ENCODE measurements around the gene GRPR.
"Not testable (repeated sequence)": the region's sequence is repeated elsewhere in the genome, so short reads cannot be mapped to it uniquely, and the experiment has no call there.

The GRPR gene

GRCh38 chrX:16172391-16172790 is 49.0 kb downstream of the GRPR start:
- no peak for DNase-seq (ENCODE audit: low read depth, low spot score)
- H3K27ac ChIP-seq, result no peak overlapping the region

- H3K27ac ChIP-seq, result no peak overlapping the region
- DNase-seq (ENCODE audit: low read depth, low spot score), result no peak
Measured at GRCh38 chrX:16175329-16176061, 52.1 kb downstream of the GRPR start.

DNA sequence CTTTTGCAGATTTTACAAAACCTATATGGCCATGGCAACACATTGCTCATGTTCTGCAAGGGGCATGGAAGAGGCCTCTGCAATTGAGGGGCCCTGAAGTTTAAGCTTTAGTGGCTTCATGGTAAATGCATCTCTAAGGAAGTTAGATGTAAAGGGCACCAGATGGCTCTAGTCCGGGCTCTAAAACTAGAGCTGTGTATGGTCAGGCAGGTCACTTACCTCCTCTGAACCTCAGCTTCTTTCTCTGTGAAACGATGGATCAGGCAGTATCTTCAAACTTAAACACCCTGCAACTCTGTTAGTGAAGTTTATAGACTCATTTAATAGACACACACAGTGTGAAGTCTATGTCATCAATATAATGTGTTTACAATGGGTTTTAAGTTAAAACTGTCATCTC is 53.9 kb downstream of the GRPR start:
- no peak for DNase-seq (ENCODE audit: low read depth, low spot score)
- no peak overlapping the region for H3K27ac ChIP-seq

DNA sequence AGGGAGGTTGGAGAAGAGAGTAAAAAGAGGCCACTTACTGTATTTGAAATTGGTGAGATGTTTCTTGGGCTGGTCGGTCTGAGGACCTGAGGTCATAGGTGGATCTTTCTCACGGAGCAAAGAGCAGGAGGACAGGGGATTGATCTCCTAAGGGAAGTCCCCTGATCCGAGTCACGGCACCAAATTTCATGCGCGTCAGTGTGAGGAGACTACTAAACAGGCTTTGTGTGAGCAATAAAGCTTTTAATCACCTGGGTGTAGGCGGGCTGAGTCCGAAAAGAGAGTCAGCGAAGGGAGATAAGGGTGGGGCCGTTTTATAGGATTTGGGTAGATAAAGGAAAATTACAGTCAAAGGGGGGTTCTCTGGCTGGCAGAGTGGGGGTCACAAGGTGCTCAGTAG is 60.5 kb downstream of the GRPR start:
- H3K27ac ChIP-seq; DNase-seq (ENCODE audit: low read depth, low spot score): not testable (repeated sequence)

- DNase-seq (ENCODE audit: low read depth, low spot score), result no peak
- H3K27ac ChIP-seq, result no peak overlapping the region
Measured at GRCh38 chrX:16185725-16186136, 62.4 kb downstream of the GRPR start.

- no peak overlapping the region for H3K27ac ChIP-seq
Measured at GRCh38 chrX:16186380-16187007, 63.1 kb downstream of the GRPR start.

DNA sequence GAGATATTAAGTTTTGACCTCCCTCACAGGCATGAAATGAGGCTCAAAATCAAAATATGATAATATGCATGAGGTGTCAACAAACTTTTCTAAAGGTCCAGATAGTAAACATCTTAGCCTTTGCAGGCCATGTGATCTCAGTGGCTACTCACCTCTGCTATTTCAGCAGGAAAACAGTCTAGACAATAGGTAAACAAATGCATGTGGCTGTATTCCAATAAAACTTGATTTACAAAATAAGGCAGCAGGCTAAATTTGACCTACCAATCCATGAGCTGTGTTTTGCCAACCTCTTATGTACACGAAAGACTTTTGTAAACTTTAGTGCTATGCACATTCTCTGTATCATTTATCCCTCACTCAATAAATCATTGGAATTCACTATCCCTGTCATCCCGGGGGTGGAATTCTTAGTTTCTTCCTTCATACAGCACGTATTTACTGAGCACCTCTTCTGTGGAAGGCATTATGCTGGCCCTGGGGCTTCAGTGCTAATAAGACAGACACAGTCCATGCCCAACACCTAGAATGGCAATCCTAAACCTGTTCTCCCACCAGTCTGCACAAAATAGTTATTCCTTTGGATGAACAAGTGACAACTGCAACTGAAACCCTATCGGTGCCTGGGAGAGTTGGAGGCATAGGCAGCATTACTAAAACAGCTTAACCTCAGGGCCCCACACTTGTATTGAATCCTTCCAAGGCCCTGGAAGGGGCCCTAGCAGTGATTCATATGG is 63.8 kb downstream of the GRPR start:
- H3K27ac ChIP-seq, result no peak overlapping the region
- no peak for DNase-seq (ENCODE audit: low read depth, low spot score)

More at GRCh38 chrX:16186380-16187007, 63.1 kb downstream of the GRPR start:
- DNase-seq (ENCODE audit: low read depth, low spot score), result no peak

DNA sequence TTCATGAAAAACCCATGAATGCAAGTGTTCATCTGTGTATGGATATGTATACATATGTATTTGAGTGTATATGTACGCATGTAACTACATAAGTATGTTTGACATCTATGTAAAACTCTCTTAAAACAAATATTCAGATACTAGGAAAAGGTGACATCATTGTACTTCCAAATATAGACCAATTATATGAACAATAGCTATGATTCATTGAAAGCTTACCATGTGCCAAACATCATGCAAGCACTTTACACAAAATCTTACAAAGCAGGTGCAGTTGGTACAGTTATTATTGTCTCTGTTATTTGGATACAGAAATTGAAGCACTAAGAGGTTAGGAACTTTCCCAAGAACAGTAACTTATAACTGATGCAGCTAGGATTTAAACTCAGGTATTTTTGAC is 65.3 kb downstream of the GRPR start:
- no peak overlapping the region for H3K27ac ChIP-seq
- no peak for DNase-seq (ENCODE audit: low read depth, low spot score)

DNA sequence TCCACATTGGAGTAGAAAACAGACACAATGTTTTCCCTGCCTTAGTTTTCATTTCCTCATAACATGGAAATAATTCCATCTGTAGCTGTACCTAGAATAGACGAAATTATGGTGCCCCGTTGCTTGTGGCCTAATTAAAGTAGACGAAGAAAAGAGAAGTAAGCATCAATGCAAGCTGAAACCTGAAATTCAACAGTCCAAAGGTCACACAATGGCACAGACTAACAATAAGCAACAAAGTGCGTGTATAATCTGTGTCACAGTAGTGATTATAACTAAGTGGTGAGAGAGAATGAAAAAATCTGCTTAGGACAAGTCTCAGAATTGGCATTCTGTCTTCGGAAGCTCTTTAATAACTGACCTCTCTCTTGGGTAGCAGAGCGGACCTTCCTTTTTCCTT is 68.2 kb downstream of the GRPR start:
- DNase-seq (ENCODE audit: low read depth, low spot score), result no peak
- no peak overlapping the region for H3K27ac ChIP-seq

DNA sequence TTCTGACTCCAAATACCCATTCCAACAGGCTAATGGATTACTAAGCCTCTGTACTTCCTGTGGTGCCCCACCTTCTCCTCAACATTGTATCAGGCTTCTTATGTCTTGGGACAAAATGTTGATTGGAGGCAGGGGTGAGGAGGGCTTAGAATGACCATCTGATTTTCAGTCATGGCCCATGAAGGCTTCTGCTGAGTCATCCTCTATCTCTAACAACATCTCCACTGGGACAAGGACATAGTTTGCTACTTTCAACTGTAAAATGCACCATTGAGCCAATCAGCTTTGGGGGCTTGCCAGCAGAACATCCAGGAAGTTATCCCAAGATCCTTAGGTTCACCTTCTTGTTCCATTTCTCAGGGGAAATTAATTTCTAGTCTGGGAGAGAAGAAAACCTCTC is 73.5 kb downstream of the GRPR start:
- DNase-seq (ENCODE audit: low read depth, low spot score), result no peak
- H3K27ac ChIP-seq, result no peak overlapping the region

- H3K27ac ChIP-seq, result no peak overlapping the region
- DNase-seq (ENCODE audit: low read depth, low spot score), result no peak
Measured at GRCh38 chrX:16199343-16199742, 76.0 kb downstream of the GRPR start.

- H3K27ac ChIP-seq, result no peak overlapping the region
- DNase-seq (ENCODE audit: low read depth, low spot score), result no peak
Measured at GRCh38 chrX:16202943-16203342, 79.6 kb downstream of the GRPR start.
